ENCODE data around the gene USP22. TPM values are rescaled to one million over a fixed set of nuclear protein-coding genes. Genes with fewer than 3 reads are reported as not detected.

USP22 gene
- total and polyA plus RNA-seq, 2 of the 4 experiments (the other 2 are of a cell fraction), result 161 to 319 TPM

DNA sequence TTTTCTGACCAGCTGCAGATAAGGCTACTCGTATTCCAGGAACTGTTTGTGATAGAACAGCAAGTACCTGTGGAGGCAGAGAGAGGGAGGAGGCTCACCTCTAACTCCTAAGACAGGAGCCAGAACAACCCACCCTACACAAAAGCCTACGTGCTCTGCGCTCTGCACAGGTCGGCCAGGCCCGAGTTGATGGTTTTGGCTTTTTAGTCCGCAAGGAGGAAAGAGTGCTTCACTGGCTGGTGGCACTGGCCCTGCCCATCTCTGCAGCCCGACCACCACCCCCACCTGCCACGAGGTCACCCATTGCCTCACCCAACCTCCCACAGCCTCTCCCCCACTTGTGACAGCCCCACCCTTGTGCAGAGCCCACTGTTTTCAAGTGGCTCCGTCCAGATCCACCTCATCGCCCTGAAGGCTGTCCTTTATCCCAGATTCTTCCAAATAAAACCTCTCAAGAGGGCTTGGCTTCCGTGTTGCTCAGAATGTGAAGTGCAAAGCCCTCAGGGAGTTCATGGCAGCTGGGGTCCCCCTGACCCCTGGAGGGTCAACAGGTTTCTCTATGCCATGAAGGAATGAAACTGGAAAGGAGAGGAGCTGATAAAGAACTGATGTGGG is 39.7 kb downstream of the USP22 start:
- Histone ChIP-seq H3K23ac (ENCODE audit: low read depth, low read length) (no peak overlapping the region), H2BK120ac (ENCODE audit: low read depth, low read length) (no peak overlapping the region), H3K9me3 (ENCODE audit: control insufficient read depth, insufficient read depth, low read length) (no peaks in the 10 kb centered on the region), H3K14ac (replicated peaks; ENCODE audit: low read depth, low read length) (no peak overlapping the region), H3K9me1 (ENCODE audit: insufficient read depth, low read length) (peaks cover 18% of the 10 kb centered on the region), H3K18ac (ENCODE audit: low read depth, low read length) (no peak overlapping the region), H3K4me2 (ENCODE audit: low read depth, low read length) (no peak overlapping the region), H2BK15ac (ENCODE audit: low read depth, low read length) (no peak overlapping the region), H2BK20ac (ENCODE audit: low read depth, low read length) (no peak overlapping the region), H2AK9ac (replicated peaks; ENCODE audit: low read depth, low read length, poor library complexity) (no peak overlapping the region), H3K4me3 (ENCODE audit: insufficient read depth, low read depth, low read length) (no peak overlapping the region), H3K79me1 (ENCODE audit: low read depth in 1 of 2, low read length in 2 of 2) (peaks cover 33 to 89% of the 10 kb centered on the region in 2 experiments), H3K36me3 (ENCODE audit: control insufficient read depth, insufficient read depth, low read length) (peaks cover 88% of the 10 kb centered on the region), H2BK5ac (ENCODE audit: low read depth, low read length, poor library complexity, severe bottlenecking) (no peak overlapping the region), H4K5ac (ENCODE audit: low read depth, low read length) (no peak overlapping the region), H3K4me1 (ENCODE audit: control insufficient read depth, insufficient read depth, low read length) (peaks cover 5% of the 10 kb centered on the region; the same call in 1 of the 2 replicates), H4K8ac (ENCODE audit: low read depth in 2 of 2, low read length in 2 of 2) (no peak overlapping the region), H4K91ac (ENCODE audit: insufficient read depth, low read depth, low read length) (no peak overlapping the region), H4K20me1 (ENCODE audit: insufficient read depth, low read length) (peaks cover 93% of the 10 kb centered on the region), H3K56ac (ENCODE audit: extremely low read depth, insufficient read depth, low read length) (no peak overlapping the region), H3K27ac (ENCODE audit: insufficient read depth, low read length) (no peak overlapping the region), H3K4ac (ENCODE audit: low read depth, low read length) (no peak overlapping the region), H3K9ac (ENCODE audit: low read depth, low read length) (no peak overlapping the region), H2AFZ (replicated peaks; ENCODE audit: low read length, poor library complexity) (no peak overlapping the region), H3K27me3 (ENCODE audit: control insufficient read depth, insufficient read depth, low read length) (no peaks in the 10 kb centered on the region), H2AK5ac (ENCODE audit: low read depth, low read length) (no peak overlapping the region)
- no peak for DNase-seq
- dilution Hi-C loops (cut with HindIII; ENCODE audit: low sequenced_read_pairs, unreplicated experiment), result no loop called here
- in situ Hi-C loops (cut with MboI; ENCODE audit: low sequenced_read_pairs), result no loop called here
- no TSS peak for BruUV-seq (replicated peaks)
- no peak for ATAC-seq (ENCODE audit: low read depth)
- intact Hi-C loops (cut with micrococcal nuclease), result no loop called here
- WGBS, 2 experiments (ENCODE audit: extremely low coverage in 2 of 2, insufficient read length in 1 of 2), result no CpG with 5 or more reads among the region's 11 CpGs
- ChIA-PET CTCF (no interaction called here), POLR2A (ENCODE audit: unreplicated experiment) (interaction anchor here (0.5 kb wide), 1 partner anchor 40 kb away, joined by 3 read pairs; the partner anchor contains the start of gene USP22)
- TF ChIP-seq CHD1 (IDR thresholded peaks at IDR 0.05; ENCODE audit: low read depth, low read length) (no peak), CEBPB (IDR thresholded peaks at IDR 0.05; ENCODE audit: low read depth, low read length) (no peak), MXI1 (IDR thresholded peaks at IDR 0.05; ENCODE audit: borderline replicate concordance, low read depth, low read length) (no peak), MAFK (IDR thresholded peaks at IDR 0.05; ENCODE audit: low read depth, low read length) (no peak), ELK1 (IDR thresholded peaks at IDR 0.05; ENCODE audit: borderline replicate concordance, low read depth, low read length) (no peak), RCOR1 (IDR thresholded peaks at IDR 0.05; ENCODE audit: insufficient replicate concordance, low read length) (no peak), USF2 (IDR thresholded peaks at IDR 0.05; ENCODE audit: low read depth, low read length) (no peak), RFX5 (IDR thresholded peaks at IDR 0.05; ENCODE audit: low read depth, low read length) (no peak), FOS (IDR thresholded peaks at IDR 0.05; ENCODE audit: low read depth, low read length) (no peak), SMC3 (IDR thresholded peaks at IDR 0.05; ENCODE audit: low read depth, low read length) (no peak)
